Activated CD4-positive, alpha-beta T cell treated with anti-CD3 and anti-CD28 coated beads, Interleukin-2, Interleukin-4, amounts not matched to agents 100 ng/mL and 50 ng/mL, durations not matched to agents 16 hours and 8 hours (primary cell): ENCODE measurements around the gene TAS2R42.
A peak's percentile ranks its signal among the peaks of the same experiment; 100 is the strongest.

ENCODE experiments used
- DNase-seq: peaks from one replicate; pipeline ENCODE4 v3.0.0-alpha.2; 2020; ENCODE audit warnings: low spot score

Gene TAS2R42

DNA sequence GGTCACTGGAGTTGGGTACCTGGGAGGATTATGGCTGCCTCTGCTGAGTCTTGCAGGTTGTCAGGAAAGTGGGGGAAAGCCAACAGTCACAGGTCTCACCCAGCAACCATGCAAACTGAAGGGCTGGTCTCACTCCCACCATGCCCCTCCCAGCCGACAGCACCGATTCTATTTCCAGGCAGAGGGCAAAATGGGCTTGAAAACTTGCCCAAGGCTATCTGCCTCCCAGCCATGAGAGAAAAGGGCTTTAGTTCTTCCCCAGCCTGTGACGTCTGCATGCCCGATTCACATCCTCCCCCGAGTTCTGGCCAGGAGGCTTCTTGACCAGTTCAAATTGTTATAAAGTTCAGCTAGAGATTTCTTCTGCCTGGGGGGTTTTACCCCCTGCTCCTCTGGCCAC is 42.4 kb downstream of the TAS2R42 start:
- no peak for DNase-seq

DNA sequence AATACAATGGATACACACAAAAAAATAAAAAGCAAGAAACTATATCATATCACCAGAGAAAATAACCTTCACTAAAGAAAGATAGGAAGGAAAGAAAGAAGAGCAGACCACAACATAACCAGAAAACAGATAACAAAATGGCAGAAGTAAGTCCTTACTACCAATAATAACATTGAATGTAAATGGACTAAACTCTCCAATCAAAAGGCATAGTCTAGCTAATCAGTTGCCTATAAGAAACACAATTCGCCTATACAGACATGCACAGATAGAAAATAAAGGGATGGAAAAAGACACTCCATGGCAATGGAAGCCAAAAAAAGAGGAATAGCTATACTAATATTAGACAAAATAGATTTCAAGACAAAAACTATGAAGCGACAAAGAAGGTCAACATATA is 43.4 kb downstream of the TAS2R42 start:
- DNase-seq: no peak

DNA sequence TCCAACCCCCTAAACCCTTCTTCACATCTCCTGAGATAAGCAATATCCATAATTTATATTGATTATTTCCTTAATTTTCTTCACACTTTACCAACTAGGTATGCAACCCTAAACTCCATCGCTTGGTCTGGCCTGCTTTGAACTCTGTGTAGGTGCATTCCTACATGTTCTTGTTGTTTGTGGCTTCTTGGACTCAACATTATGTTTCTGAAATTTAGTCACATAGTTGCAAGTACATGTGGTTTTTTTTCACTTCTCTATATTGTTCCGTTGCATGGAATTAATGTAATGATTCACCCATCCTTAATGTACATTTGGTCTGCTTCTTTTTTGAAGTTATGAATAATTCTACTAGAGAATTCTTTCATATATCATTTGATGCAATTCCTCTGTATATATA is 50.7 kb downstream of the TAS2R42 start:
- DNase-seq: peak; percentile 14
